Ureter (tissue), 1 donor: Measurements from ENCODE around the gene RPUSD1. TPM values are rescaled to one million over a fixed set of nuclear protein-coding genes. Genes with fewer than 3 reads are reported as not detected.
"Not testable (repeated sequence)": the region's sequence is repeated elsewhere in the genome, so short reads cannot be mapped to it uniquely, and the experiment has no call there.

ENCODE experiments used
- DNase-seq: peaks from one replicate; pipeline ENCODE4 v3.0.0-alpha.2; 2020; ENCODE audit warnings: low spot score
- total RNA-seq: library from RNA; stranded (reverse); gene quantifications from one replicate; pipeline ENCODE4 v1.2.4, GENCODE V29; 2023
- donor health status: DM: yes; HTN: yes; CAD: no.

The RPUSD1 gene
- total RNA-seq, 1 donor from 2014 or later, result 18.7 TPM

- DNase-seq, result no peak
Measured at GRCh38 chr16:747978-748746, 40.0 kb downstream of the RPUSD1 start.

GRCh38 chr16:746637-747036, 41.5 kb downstream of the RPUSD1 start:
- no peak for DNase-seq

GRCh38 chr16:745739-746138, 42.4 kb downstream of the RPUSD1 start:
- DNase-seq, result no peak

GRCh38 chr16:743794-744500, 44.2 kb downstream of the RPUSD1 start:
- no peak for DNase-seq

GRCh38 chr16:742894-743293, 45.3 kb downstream of the RPUSD1 start:
- not testable (repeated sequence) for DNase-seq

- DNase-seq, result no peak
Measured at GRCh38 chr16:741986-742629, 46.1 kb downstream of the RPUSD1 start.

- DNase-seq, result peak; percentile 90
Measured at GRCh38 chr16:740764-741505, 47.2 kb downstream of the RPUSD1 start, which contains the start of gene CIAO3. Gene CIAO3 (minus strand): TSS chr16:740997. CDS start chr16:740985, 12 bp downstream.

- no peak for DNase-seq
Measured at GRCh38 chr16:740459-740763, 47.8 kb downstream of the RPUSD1 start.

GRCh38 chr16:739560-740458, 48.4 kb downstream of the RPUSD1 start:
- no peak for DNase-seq

- no peak for DNase-seq
Measured at GRCh38 chr16:736936-737481, 51.2 kb downstream of the RPUSD1 start.

- no peak for DNase-seq
Measured at GRCh38 chr16:735982-736453, 52.2 kb downstream of the RPUSD1 start.

- DNase-seq, result no peak
Measured at GRCh38 chr16:734981-735881, 53.0 kb downstream of the RPUSD1 start.

Other genes starting within 250 kb of the RPUSD1 start
- not detected for gene PRR35, start 228.0 kb downstream of the RPUSD1 start, total RNA-seq
- 0.36 TPM for gene NHLRC4, start 221.4 kb downstream of the RPUSD1 start, total RNA-seq
- gene PIGQ, start 218.4 kb downstream of the RPUSD1 start, total RNA-seq, result 65.7 TPM
- 39.2 TPM for gene RAB40C, start 198.3 kb downstream of the RPUSD1 start, total RNA-seq
- gene WFIKKN1, start 157.4 kb downstream of the RPUSD1 start, total RNA-seq, result 0.65 TPM
- 48.3 TPM for gene METTL26, start 152.1 kb downstream of the RPUSD1 start, total RNA-seq
- 40.4 TPM for gene MCRIP2, start 146.6 kb downstream of the RPUSD1 start, total RNA-seq
- gene WDR90, start 139.0 kb downstream of the RPUSD1 start, total RNA-seq, result 53.3 TPM
- 129 TPM for gene RHOT2, start 120.2 kb downstream of the RPUSD1 start, total RNA-seq
- 2.3 TPM for gene RHBDL1, start 112.7 kb downstream of the RPUSD1 start, total RNA-seq
- 118 TPM for gene STUB1, start 108.0 kb downstream of the RPUSD1 start, total RNA-seq
- 63.4 TPM for gene JMJD8, start 104.0 kb downstream of the RPUSD1 start, total RNA-seq
- gene WDR24, start 98.0 kb downstream of the RPUSD1 start, total RNA-seq, result 10.4 TPM
- 1.3 TPM for gene FBXL16, start 82.6 kb downstream of the RPUSD1 start, total RNA-seq
- 20.8 TPM for gene METRN, start 73.3 kb downstream of the RPUSD1 start, total RNA-seq
- gene ANTKMT, start 67.2 kb downstream of the RPUSD1 start, total RNA-seq, result 43.2 TPM
- gene CCDC78, start 61.9 kb downstream of the RPUSD1 start, total RNA-seq, result 5.3 TPM
- 7.9 TPM for gene HAGHL, start 61.3 kb downstream of the RPUSD1 start, total RNA-seq
- 38.9 TPM for gene CIAO3, start 47.4 kb downstream of the RPUSD1 start, total RNA-seq
- 1.4 TPM for gene MSLN, start 27.6 kb downstream of the RPUSD1 start, total RNA-seq
- gene CHTF18, start 239 bp upstream of the RPUSD1 start, total RNA-seq, result 13.3 TPM
- gene GNG13, start 12.4 kb upstream of the RPUSD1 start, total RNA-seq, result 0.52 TPM
- 32.1 TPM for gene LMF1, start 182.6 kb upstream of the RPUSD1 start, total RNA-seq
- gene SOX8, start 193.4 kb upstream of the RPUSD1 start, total RNA-seq, result 0.73 TPM